ENCODE data around the gene AWAT2.

AWAT2 gene

GRCh38 chrX:70043685-70044084 is 6.1 kb downstream of the AWAT2 start:
- no peak for DNase-seq (ENCODE audit: low read depth)
- in situ Hi-C loops (cut with HindIII; ENCODE audit: low sequenced_read_pairs): no loop called here
- no peak for TF ChIP-seq CTCF (IDR thresholded peaks at IDR 0.05; ENCODE audit: low read depth, low read length, missing control alignments)
- H3K4me3 ChIP-seq (ENCODE audit: low read depth, low read length): no peak overlapping the region

GRCh38 chrX:70042399-70043371 is 7.1 kb downstream of the AWAT2 start:
- DNase-seq (ENCODE audit: low read depth): no peak
- H3K4me3 ChIP-seq (ENCODE audit: low read depth, low read length): no peak overlapping the region
- no peak for TF ChIP-seq CTCF (IDR thresholded peaks at IDR 0.05; ENCODE audit: low read depth, low read length, missing control alignments)
- in situ Hi-C loops (cut with HindIII; ENCODE audit: low sequenced_read_pairs): no loop called here

- in situ Hi-C loops (cut with HindIII; ENCODE audit: low sequenced_read_pairs): no loop called here
- H3K4me3 ChIP-seq (ENCODE audit: low read depth, low read length): no peak overlapping the region
- no peak for TF ChIP-seq CTCF (IDR thresholded peaks at IDR 0.05; ENCODE audit: low read depth, low read length, missing control alignments)
- DNase-seq (ENCODE audit: low read depth): no peak
Measured at GRCh38 chrX:70041993-70042392, 7.7 kb downstream of the AWAT2 start.

DNA sequence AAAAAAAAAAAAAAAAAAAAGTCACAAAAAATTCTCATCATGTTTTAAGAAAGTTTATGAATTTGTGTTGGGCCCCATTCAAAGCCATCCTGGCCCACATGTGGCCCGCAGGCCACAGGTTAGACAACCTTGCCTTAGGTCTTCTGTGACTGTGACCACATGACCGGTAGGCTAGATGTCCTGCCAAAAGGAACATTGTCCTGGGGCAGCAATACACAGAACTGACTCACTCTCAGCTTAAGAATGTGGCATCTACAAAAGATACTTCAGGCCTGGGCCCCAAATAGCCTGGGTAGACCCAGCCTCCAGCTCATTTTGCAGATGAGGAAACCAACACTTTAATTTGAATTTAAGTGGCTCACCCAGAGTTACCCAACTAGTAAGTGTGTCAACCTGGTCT is 10.0 kb downstream of the AWAT2 start:
- no peak overlapping the region for H3K4me3 ChIP-seq (ENCODE audit: low read depth, low read length)
- TF ChIP-seq CTCF (IDR thresholded peaks at IDR 0.05; ENCODE audit: low read depth, low read length, missing control alignments): no peak
- in situ Hi-C loops (cut with HindIII; ENCODE audit: low sequenced_read_pairs): no loop called here
- no peak for DNase-seq (ENCODE audit: low read depth)

DNA sequence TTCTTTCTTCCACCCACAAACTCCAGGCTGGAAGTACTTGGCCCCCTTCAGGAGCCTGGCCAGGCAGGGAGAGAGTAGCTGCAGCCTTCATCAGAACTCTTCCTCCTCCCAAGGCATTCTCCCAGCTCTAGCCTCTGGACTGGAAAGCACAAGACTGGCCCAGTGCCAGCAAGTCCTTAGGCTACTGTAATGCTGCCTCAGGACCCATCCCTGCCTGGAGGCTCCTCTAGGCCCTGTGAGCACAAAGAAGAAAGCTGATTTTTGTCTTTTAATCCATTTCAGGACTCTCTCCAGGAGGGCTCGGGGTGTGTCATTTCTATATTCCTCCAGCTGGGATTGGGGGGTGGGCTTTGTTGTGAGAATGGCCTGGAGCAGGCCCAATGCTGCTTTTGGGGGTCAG is 10.8 kb downstream of the AWAT2 start:
- H3K4me3 ChIP-seq (ENCODE audit: low read depth, low read length): no peak overlapping the region
- in situ Hi-C loops (cut with HindIII; ENCODE audit: low sequenced_read_pairs): no loop called here
- no peak for TF ChIP-seq CTCF (IDR thresholded peaks at IDR 0.05; ENCODE audit: low read depth, low read length, missing control alignments)
- DNase-seq (ENCODE audit: low read depth): no peak

DNA sequence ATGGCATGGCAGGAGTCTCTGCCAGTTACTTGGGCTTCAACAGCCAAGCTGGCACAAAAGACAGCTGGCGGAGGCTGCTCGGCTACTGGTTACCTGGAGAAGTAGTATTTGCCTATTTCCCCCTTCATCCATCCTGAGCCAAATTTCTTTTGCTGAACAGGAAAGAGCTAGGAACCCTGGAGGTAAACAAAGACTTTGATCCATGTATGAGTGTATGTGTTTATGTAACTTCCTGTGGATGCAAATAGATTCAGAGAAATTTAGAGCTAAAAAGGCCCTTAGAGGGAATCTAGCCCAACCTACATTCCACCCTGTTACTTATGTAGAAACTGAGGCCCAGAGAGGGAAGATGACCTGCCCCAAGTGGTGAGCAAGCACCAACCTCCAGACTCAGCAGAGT is 11.2 kb downstream of the AWAT2 start:
- no peak for TF ChIP-seq CTCF (IDR thresholded peaks at IDR 0.05; ENCODE audit: low read depth, low read length, missing control alignments)

More for the DNA sequence above, 11.2 kb downstream of the AWAT2 start:
- DNase-seq (ENCODE audit: low read depth): no peak
- H3K4me3 ChIP-seq (ENCODE audit: low read depth, low read length): no peak overlapping the region
- in situ Hi-C loops (cut with HindIII; ENCODE audit: low sequenced_read_pairs): no loop called here

All from astrocyte of the cerebellum (primary cell).